K562 (cell line): ENCODE data around the gene TERT. TPM values are rescaled to one million over a fixed set of nuclear protein-coding genes. Genes with fewer than 3 reads are reported as not detected.

ENCODE experiments used
- ATAC-seq: fragments of 200-7000 bp; cut with Tn5 transposase; 3 replicates; pipeline ENCODE4 v1.9.1; 2020; ENCODE audit warnings: moderate library complexity
- BruUV-seq: library from RNA; stranded (reverse); fragments of 400-500 nt; replicated peaks from 2 replicates; lab custom pipeline; 2021; lab: Mats Ljungman, UMichigan
- CTCF ChIA-PET: fragments of 300-600 bp; formaldehyde crosslinking; extraction: SDS; loops from one replicate; lab custom pipeline; 2021; ENCODE audit warnings: low intra/inter-chr PET ratio; lab: Yijun Ruan, JAX
- POLR2A ChIA-PET: fragments of 300-600, 350-650 bp; sonication (Branson Sonifier 250); formaldehyde crosslinking; extraction: SDS; loops from one replicate; lab custom pipeline; 2021; ENCODE audit warnings: antibody characterized with exemption, inconsistent platforms; lab: Yijun Ruan, JAX
- DNase-seq, 4 experiments: peaks; one replicate each; pipeline versions ENCODE4 v3.0.0 to v3.0.0-alpha.2; 2011 to 2018; ENCODE audit warnings: low spot score in 3 of 4, mixed read lengths in 3 of 4; ENCODE audit errors: extremely low read depth in 1 of 4
- FAIRE-seq: peaks from 2 replicates; lab custom pipeline; 2011; peaks lifted over from hg19 to GRCh38; lab: Jason Lieb, UNC
- H2AFZ ChIP-seq: 2 replicates; pipeline ENCODE4 v1.6.0; 2011; ENCODE audit warnings: low read depth, low read length, control low read depth, inconsistent platforms
- H3K27ac ChIP-seq: fragments of 200-600 bp; 3 replicates; pipeline ENCODE4 v1.8.0; 2011; ENCODE audit warnings: low read depth, mild to moderate bottlenecking, control low read depth, inconsistent platforms, low read length, moderate library complexity, mixed read lengths; ENCODE audit errors: extremely low read depth
- H3K27me3 ChIP-seq, 2 experiments: fragments of 300-600 bp in 1 of 2; 2 replicates in 1 of 2; 3 replicates in 1 of 2; pipeline versions ENCODE4 v1.6.0 to v1.8.0; 2011; ENCODE audit warnings: inconsistent platforms in 2 of 2, low read length in 2 of 2, mild to moderate bottlenecking in 1 of 2, mixed read lengths in 1 of 2, moderate library complexity in 1 of 2; ENCODE audit not compliant: control insufficient read depth in 2 of 2, insufficient read depth in 2 of 2
- H3K36me3 ChIP-seq: fragments of 300-600 bp; 3 replicates; pipeline ENCODE4 v1.8.0; 2011; ENCODE audit warnings: mild to moderate bottlenecking, low read length, inconsistent platforms; ENCODE audit not compliant: control insufficient read depth, insufficient read depth
- H3K4me1 ChIP-seq, 2 experiments: fragments of 200-600 bp in 1 of 2; replicated peaks in 1 of 2; 2 replicates in 1 of 2; 3 replicates in 1 of 2; pipeline versions ENCODE4 v1.5.1 to v1.8.0; 2011; ENCODE audit warnings: inconsistent platforms in 2 of 2, low read length in 2 of 2, mild to moderate bottlenecking in 1 of 2, mixed read lengths in 1 of 2, moderate library complexity in 1 of 2; ENCODE audit not compliant: control insufficient read depth in 2 of 2, insufficient read depth in 2 of 2
- H3K4me2 ChIP-seq: 2 replicates; pipeline ENCODE4 v1.6.1; 2011; ENCODE audit warnings: low read length, control low read depth, inconsistent platforms, mixed read lengths; ENCODE audit not compliant: insufficient read depth
- H3K4me3 ChIP-seq: fragments of 200-600 bp; sonication (generic), shearing (Covaris generic); 2 replicates; pipeline ENCODE4 v1.5.1; 2016; ENCODE audit warnings: control low read depth, inconsistent platforms
- H3K79me2 ChIP-seq: fragments of 200-600 bp; 3 replicates; pipeline ENCODE4 v1.8.0; 2011; ENCODE audit warnings: low read length, inconsistent platforms; ENCODE audit not compliant: control insufficient read depth, insufficient read depth
- H3K9ac ChIP-seq, 2 experiments: 2 replicates each; pipeline versions ENCODE4 v1.6.0 to v1.6.1; 2011; ENCODE audit warnings: low read depth in 2 of 2, low read length in 2 of 2, control low read depth in 1 of 2, inconsistent platforms in 1 of 2, mild to moderate bottlenecking in 1 of 2, mixed read lengths in 1 of 2; ENCODE audit not compliant: insufficient read depth in 1 of 2
- H3K9me1 ChIP-seq: one replicate; pipeline ENCODE4 v1.6.0; 2011; ENCODE audit warnings: inconsistent platforms, mild to moderate bottlenecking, low read length, moderate library complexity; ENCODE audit not compliant: control insufficient read depth, insufficient read depth
- H3K9me3 ChIP-seq: replicated peaks from 2 replicates; pipeline ENCODE4 v1.5.1; 2011; ENCODE audit warnings: low read depth, low read length, inconsistent platforms; ENCODE audit not compliant: control insufficient read depth, insufficient read depth
- H4K20me1 ChIP-seq: replicated peaks from 2 replicates; pipeline ENCODE4 v1.6.1; 2011; ENCODE audit warnings: low read length, inconsistent platforms, mixed read lengths; ENCODE audit not compliant: control insufficient read depth, insufficient read depth
- HDAC1 ChIP-seq, 2 experiments: fragments of 450-650 bp; IDR thresholded peaks; 2 replicates each; pipeline ENCODE4 v1.6.1; 2016 to 2017; ENCODE audit warnings: inconsistent platforms in 1 of 2, mild to moderate bottlenecking in 1 of 2, moderate library complexity in 1 of 2
- JUNB ChIP-seq: fragments of 450-650 bp; formaldehyde crosslinking; conservative IDR thresholded peaks from 2 replicates; pipeline ENCODE4 v1.4.0; 2020; ENCODE audit warnings: mild to moderate bottlenecking
- KLF10 ChIP-seq: fragments of 250-450 bp; sonication (Bioruptor Pico); IDR thresholded peaks from 2 replicates; pipeline ENCODE4 v1.6.1; 2021; ENCODE audit warnings: matching md5 sums
- PYGO2 ChIP-seq: fragments of 450-650 bp; IDR thresholded peaks from 2 replicates; pipeline ENCODE4 v1.6.1; 2016; ENCODE audit warnings: mild to moderate bottlenecking, missing genetic modification characterization, moderate library complexity, missing compliant biosample characterization
- TEAD2 ChIP-seq: fragments of 450-650 bp; IDR thresholded peaks from 2 replicates; pipeline ENCODE4 v1.6.1; 2016; ENCODE audit warnings: missing genetic modification characterization, control low read depth, missing compliant biosample characterization
- ZNF444 ChIP-seq: fragments of 250-450 bp; sonication (Bioruptor Pico); IDR thresholded peaks from 2 replicates; pipeline ENCODE4 v1.4.0; 2020; ENCODE audit warnings: mild to moderate bottlenecking, moderate library complexity
- WGBS: fragments of 100-300 bp; shearing (Covaris generic); methylation state at CpG from one replicate; pipeline ENCODE4 v1.1.6; 2016; ENCODE audit warnings: low coverage, mixed read lengths; ENCODE audit not compliant: insufficient coverage; ENCODE audit errors: missing lambda C conversion rate; 5-methylcytosine and 5-hydroxymethylcytosine counted together
- in situ Hi-C: fragments of 300-500 bp; cut with MboI; formaldehyde crosslinking; loops from 4 replicates; pipeline ENCODE4 v1.15.0; 2018; ENCODE audit warnings: inconsistent platforms, mixed read lengths
- intact Hi-C: fragments of 100-400 bp; cut with micrococcal nuclease; formaldehyde crosslinking; loops from 2 replicates; pipeline ENCODE4 v1.14.2; 2022
- polyA plus RNA-seq, 8 experiments: library from polyadenylated mRNA; depleted of rRNA in 4 of 8; stranded (reverse) in 5 of 8; unstranded in 3 of 8; fragments of >200 nt; fragmentation: Nextera tagmentation in 2 of 8; fragmentation: Illumina TruSeq in 1 of 8; extraction: Ambion mirVana in 2 of 8; extraction: Trizol in 1 of 8; gene quantifications; 2 replicates each; pipeline versions ENCODE4 v1.2.1 to v1.2.3, GENCODE V29; 2011 to 2014; ENCODE audit warnings: inconsistent platforms in 1 of 8, missing spikeins in 1 of 8
- total RNA-seq, 7 experiments: library from RNA; depleted of rRNA in 6 of 7; stranded (reverse); fragments of >200 nt in 6 of 7; fragmentation: Illumina TruSeq in 2 of 7; extraction: Trizol in 2 of 7; gene quantifications; 2 replicates each; pipeline versions ENCODE4 v1.2.1 to v1.2.3, GENCODE V29; 2011 to 2021; ENCODE audit warnings: low replicate concordance in 1 of 7
- TF ChIP-seq, protein P1 (sequence below): fragments of 450-650 bp; IDR thresholded peaks from 2 replicates; pipeline ENCODE4 v1.6.1; 2018; ENCODE audit warnings: mild to moderate bottlenecking, low read depth; ENCODE audit not compliant: partially characterized antibody
- TF ChIP-seq, protein P2 (sequence below): fragments of 150-350 bp; conservative IDR thresholded peaks from 2 replicates; pipeline ENCODE4 v1.6.1; 2014; ENCODE audit warnings: low read length
- TF ChIP-seq, protein P3 (sequence below): sonication (generic); formaldehyde crosslinking; IDR thresholded peaks from 2 replicates; pipeline ENCODE4 v1.9.0; 2022; ENCODE audit warnings: mild to moderate bottlenecking, missing genetic modification reagents

Gene TERT
- total and polyA plus RNA-seq, 9 of the 15 experiments (the other 6 are each of a cell fraction or from before 2014, with no cell fraction given), result 0.08 to 4.5 (median 0.98) TPM; not detected in 1

DNA sequence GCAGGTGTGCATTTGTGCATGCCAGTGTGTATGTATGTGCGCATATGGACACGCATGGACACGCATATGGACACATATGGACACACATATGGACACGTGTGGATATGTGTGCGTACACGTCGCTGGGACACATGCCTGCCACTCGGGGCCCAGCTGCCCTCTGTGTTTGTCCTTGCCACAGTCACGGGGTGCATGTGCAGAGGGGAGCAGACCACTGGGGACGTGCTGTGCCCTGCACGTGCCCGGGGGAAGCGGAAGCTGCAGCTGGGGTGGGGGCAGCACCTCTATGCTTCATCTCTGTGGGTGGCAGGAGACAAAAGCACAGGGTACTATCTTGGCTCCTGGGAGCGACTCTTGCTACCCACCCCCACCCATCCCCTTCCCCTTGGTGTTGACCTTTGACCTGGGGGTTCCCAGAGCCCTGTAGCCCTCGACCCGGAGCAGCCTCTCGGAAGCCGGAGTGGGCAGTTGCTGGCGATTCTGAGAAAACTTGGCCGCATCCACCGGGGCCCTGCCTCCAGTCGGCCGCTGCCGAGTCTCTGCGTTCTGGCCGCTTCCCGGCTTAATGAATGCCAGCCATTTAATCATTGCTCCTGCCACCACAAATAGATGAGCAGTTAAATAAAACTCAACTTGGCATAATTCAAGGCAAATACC, 72.1 kb downstream of the TERT start:
- no peaks in the 10 kb centered on the region; the same call in 1 of the 2 replicates for H3K9me3 ChIP-seq
- ChIA-PET CTCF (no interaction called here), POLR2A (no interaction called here)
- H3K27me3 ChIP-seq, result peaks cover 45 to 79% of the 10 kb centered on the region in 2 experiments; a peak in 4 of 5 replicates
- H3K9me1 ChIP-seq, result no peaks in the 10 kb centered on the region
- WGBS, result 54% methylated on average over 27 of the region's 27 CpGs
- H3K4me2 ChIP-seq, result no peak overlapping the region
- no peak for ATAC-seq
- H3K4me1 ChIP-seq, result peaks cover 0 to 23% of the 10 kb centered on the region in 2 experiments; a peak in 1 of 5 replicates
- no TSS peak for BruUV-seq
- TF ChIP-seq JUNB (CRISPR knock-in tag) (no peak), HDAC1 (IDR thresholded peaks at IDR 0.05) (no peak), KLF10 (no peak), TEAD2 (tag) (no peak), PYGO2 (tag) (no peak), ZNF444 (CRISPR knock-in tag) (no peak)
- TF ChIP-seq, protein P1, sequence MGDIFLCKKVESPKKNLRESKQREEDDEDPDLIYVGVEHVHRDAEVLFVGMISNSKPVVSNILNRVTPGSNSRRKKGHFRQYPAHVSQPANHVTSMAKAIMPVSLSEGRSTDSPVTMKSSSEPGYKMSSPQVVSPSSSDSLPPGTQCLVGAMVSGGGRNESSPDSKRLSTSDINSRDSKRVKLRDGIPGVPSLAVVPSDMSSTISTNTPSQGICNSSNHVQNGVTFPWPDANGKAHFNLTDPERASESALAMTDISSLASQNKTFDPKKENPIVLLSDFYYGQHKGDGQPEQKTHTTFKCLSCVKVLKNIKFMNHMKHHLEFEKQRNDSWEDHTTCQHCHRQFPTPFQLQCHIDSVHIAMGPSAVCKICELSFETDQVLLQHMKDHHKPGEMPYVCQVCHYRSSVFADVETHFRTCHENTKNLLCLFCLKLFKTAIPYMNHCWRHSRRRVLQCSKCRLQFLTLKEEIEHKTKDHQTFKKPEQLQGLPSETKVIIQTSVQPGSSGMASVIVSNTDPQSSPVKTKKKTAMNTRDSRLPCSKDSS, result no peak
- TF ChIP-seq, protein P2, sequence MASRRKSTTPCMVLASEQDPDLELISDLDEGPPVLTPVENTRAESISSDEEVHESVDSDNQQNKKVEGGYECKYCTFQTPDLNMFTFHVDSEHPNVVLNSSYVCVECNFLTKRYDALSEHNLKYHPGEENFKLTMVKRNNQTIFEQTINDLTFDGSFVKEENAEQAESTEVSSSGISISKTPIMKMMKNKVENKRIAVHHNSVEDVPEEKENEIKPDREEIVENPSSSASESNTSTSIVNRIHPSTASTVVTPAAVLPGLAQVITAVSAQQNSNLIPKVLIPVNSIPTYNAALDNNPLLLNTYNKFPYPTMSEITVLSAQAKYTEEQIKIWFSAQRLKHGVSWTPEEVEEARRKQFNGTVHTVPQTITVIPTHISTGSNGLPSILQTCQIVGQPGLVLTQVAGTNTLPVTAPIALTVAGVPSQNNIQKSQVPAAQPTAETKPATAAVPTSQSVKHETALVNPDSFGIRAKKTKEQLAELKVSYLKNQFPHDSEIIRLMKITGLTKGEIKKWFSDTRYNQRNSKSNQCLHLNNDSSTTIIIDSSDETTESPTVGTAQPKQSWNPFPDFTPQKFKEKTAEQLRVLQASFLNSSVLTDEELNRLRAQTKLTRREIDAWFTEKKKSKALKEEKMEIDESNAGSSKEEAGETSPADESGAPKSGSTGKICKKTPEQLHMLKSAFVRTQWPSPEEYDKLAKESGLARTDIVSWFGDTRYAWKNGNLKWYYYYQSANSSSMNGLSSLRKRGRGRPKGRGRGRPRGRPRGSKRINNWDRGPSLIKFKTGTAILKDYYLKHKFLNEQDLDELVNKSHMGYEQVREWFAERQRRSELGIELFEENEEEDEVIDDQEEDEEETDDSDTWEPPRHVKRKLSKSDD, result no peak
- TF ChIP-seq, protein P3, sequence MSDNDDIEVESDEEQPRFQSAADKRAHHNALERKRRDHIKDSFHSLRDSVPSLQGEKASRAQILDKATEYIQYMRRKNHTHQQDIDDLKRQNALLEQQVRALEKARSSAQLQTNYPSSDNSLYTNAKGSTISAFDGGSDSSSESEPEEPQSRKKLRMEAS (CRISPR knock-in tag), result no peak
- H3K36me3 ChIP-seq, result no peaks in the 10 kb centered on the region
- H3K27ac ChIP-seq, result no peak overlapping the region
- intact Hi-C loops (no loop called here), in situ Hi-C loops (no loop called here)
- FAIRE-seq, result no peak
- DNase-seq, result no peak
- H3K9ac ChIP-seq, result no peak overlapping the region
- no peak overlapping the region for H3K4me3 ChIP-seq
- peaks cover 7% of the 10 kb centered on the region; the same call in 1 of the 2 replicates for H4K20me1 ChIP-seq
- no peak overlapping the region for H2AFZ ChIP-seq
- no peaks in the 10 kb centered on the region for H3K79me2 ChIP-seq
